GM12891 (cell line): ENCODE measurements around the gene POU2F3.

Experiments used
- POLR2A ChIP-seq: IDR thresholded peaks from 2 replicates; pipeline ENCODE4 v1.6.1; 2011; ENCODE audit warnings: low read depth, low read length, control low read depth
- TAF1 ChIP-seq: IDR thresholded peaks from 2 replicates; pipeline ENCODE4 v1.6.1; 2011; ENCODE audit warnings: low read depth, low read length, control low read depth

- TF ChIP-seq POLR2A: no peak
- no peak for TF ChIP-seq TAF1
Observed at GRCh38 chr11:120302001-120302805, 62.3 kb downstream of the POU2F3 start.
